Measurements from ENCODE around the gene OPN1MW3. TPM values are rescaled to one million over a fixed set of nuclear protein-coding genes. Genes with fewer than 3 reads are reported as not detected.

OPN1MW3 gene
- total RNA-seq, 1 donor from 2014 or later = not detected

GRCh38 chrX:154313147-154313546 is 55.8 kb downstream of the OPN1MW3 start:
- no peak for TF ChIP-seq CTCF (IDR thresholded peaks at IDR 0.05)
- intact Hi-C loops (cut with DNase I) = no loop called here
- Histone ChIP-seq H3K27ac (no peak overlapping the region), H3K27me3 (no peaks in the 10 kb centered on the region), H3K4me1 (no peaks in the 10 kb centered on the region), H3K4me3 (no peak overlapping the region), H3K9me3 (no peaks in the 10 kb centered on the region), H3K36me3 (no peaks in the 10 kb centered on the region)
- DNase-seq (ENCODE audit: low spot score in 2 of 2) = no peak

- no peaks in the 10 kb centered on the region for H3K4me1 ChIP-seq
- H3K9me3 ChIP-seq = no peaks in the 10 kb centered on the region
- H3K4me3 ChIP-seq = no peak overlapping the region
- no peak for DNase-seq (ENCODE audit: low spot score in 2 of 2)
- H3K27ac ChIP-seq = no peak overlapping the region
- intact Hi-C loops (cut with DNase I) = no loop called here
- no peaks in the 10 kb centered on the region for H3K36me3 ChIP-seq
- no peaks in the 10 kb centered on the region for H3K27me3 ChIP-seq
- TF ChIP-seq CTCF (IDR thresholded peaks at IDR 0.05) = no peak
These were observed 58.0 kb downstream of the OPN1MW3 start for GRCh38 chrX:154315416-154315815.

GRCh38 chrX:154317391-154317995 is 60.1 kb downstream of the OPN1MW3 start:
- Histone ChIP-seq H3K4me1 (no peaks in the 10 kb centered on the region), H3K36me3 (no peaks in the 10 kb centered on the region), H3K27me3 (no peaks in the 10 kb centered on the region), H3K9me3 (no peaks in the 10 kb centered on the region), H3K27ac (no peak overlapping the region), H3K4me3 (no peak overlapping the region)
- intact Hi-C loops (cut with DNase I) = no loop called here
- DNase-seq (ENCODE audit: low spot score in 2 of 2) = no peak
- peak in 2 of 3 experiments; percentile 20 to 51 for TF ChIP-seq CTCF (IDR thresholded peaks at IDR 0.05)

GRCh38 chrX:154320406-154320805 is 63.0 kb downstream of the OPN1MW3 start:
- Histone ChIP-seq H3K27ac (no peak overlapping the region), H3K4me3 (no peak overlapping the region)
- no peak for TF ChIP-seq CTCF (IDR thresholded peaks at IDR 0.05)

More at GRCh38 chrX:154320406-154320805, 63.0 kb downstream of the OPN1MW3 start:
- Histone ChIP-seq H3K27me3 (no peaks in the 10 kb centered on the region), H3K9me3 (no peaks in the 10 kb centered on the region), H3K36me3 (no peaks in the 10 kb centered on the region), H3K4me1 (no peaks in the 10 kb centered on the region)
- intact Hi-C loops (cut with DNase I) = no loop called here
- no peak for DNase-seq (ENCODE audit: low spot score in 2 of 2)

Other genes with a start within 250 kb of the OPN1MW3 start
- 105 TPM for gene IRAK1, start 237.7 kb upstream of the OPN1MW3 start, total RNA-seq
- 65.7 TPM for gene MECP2, start 159.9 kb upstream of the OPN1MW3 start, total RNA-seq
- gene OPN1LW, start 113.3 kb upstream of the OPN1MW3 start, total RNA-seq = not detected
- not detected for gene OPN1MW, start 75.0 kb upstream of the OPN1MW3 start, total RNA-seq
- gene OPN1MW2, start 37.8 kb upstream of the OPN1MW3 start, total RNA-seq = not detected
- gene TEX28, start 37.5 kb downstream of the OPN1MW3 start, total RNA-seq = not detected
- not detected for gene TKTL1, start 38.2 kb downstream of the OPN1MW3 start, total RNA-seq
- 6,152 TPM for gene FLNA, start 117.1 kb downstream of the OPN1MW3 start, total RNA-seq
- gene EMD, start 121.7 kb downstream of the OPN1MW3 start, total RNA-seq = 86.3 TPM
- gene RPL10, start 140.8 kb downstream of the OPN1MW3 start, total RNA-seq = 4,298 TPM
- 52.5 TPM for gene DNASE1L1, start 151.7 kb downstream of the OPN1MW3 start, total RNA-seq
- 33.4 TPM for gene TAFAZZIN, start 154.0 kb downstream of the OPN1MW3 start, total RNA-seq
- 52.6 TPM for gene ATP6AP1, start 171.1 kb downstream of the OPN1MW3 start, total RNA-seq
- 67.4 TPM for gene GDI1, start 179.6 kb downstream of the OPN1MW3 start, total RNA-seq
- gene FAM50A, start 186.6 kb downstream of the OPN1MW3 start, total RNA-seq = 52.4 TPM
- 10.0 TPM for gene PLXNA3, start 200.7 kb downstream of the OPN1MW3 start, total RNA-seq
- 52.0 TPM for gene LAGE3, start 221.7 kb downstream of the OPN1MW3 start, total RNA-seq
- 127 TPM for gene UBL4A, start 229.0 kb downstream of the OPN1MW3 start, total RNA-seq
- 66.2 TPM for gene SLC10A3, start 233.0 kb downstream of the OPN1MW3 start, total RNA-seq

Data from ascending aorta (tissue), 2 donors.